A549 (cell line): ENCODE data around the gene SCARF1. TPM values are rescaled to one million over a fixed set of nuclear protein-coding genes. Genes with fewer than 3 reads are reported as not detected.

Experiments
- ATAC-seq, 2 experiments: fragments of 200-7000 bp in 1 of 2; fragments of >200 bp in 1 of 2; cut with Nextera tagmentation in 1 of 2; cut with Tn5 transposase in 1 of 2; 3 replicates each; pipeline versions ENCODE4 v1.8.0 to v1.9.1; 2018 to 2020; ENCODE audit warnings: mild to moderate bottlenecking in 1 of 2, moderate library complexity in 1 of 2
- CTCF ChIA-PET: fragments of 300-600 bp; sonication (Branson Sonifier 250); formaldehyde crosslinking; extraction: SDS; loops from one replicate; lab custom pipeline; 2021; ENCODE audit warnings: antibody characterized with exemption, inconsistent platforms; lab: Yijun Ruan, JAX
- POLR2A ChIA-PET: fragments of 350-600 bp; formaldehyde crosslinking; extraction: SDS; loops from one replicate; lab custom pipeline; 2021; ENCODE audit warnings: antibody characterized with exemption, inconsistent platforms; lab: Yijun Ruan, JAX
- DNase-seq, 2 experiments: peaks; one replicate each; pipeline versions ENCODE4 v3.0.0 to v3.0.0-alpha.2; 2011 to 2016; ENCODE audit warnings: low read depth in 1 of 2, low spot score in 1 of 2
- FAIRE-seq: peaks from 2 replicates; lab custom pipeline; 2011; peaks lifted over from hg19 to GRCh38; lab: Jason Lieb, UNC
- H3K27ac ChIP-seq, 2 experiments: fragments of >200 bp; sonication (Bioruptor Twin); formaldehyde crosslinking; 3 replicates each; pipeline ENCODE4 v1.5.1; 2016 to 2017
- H3K4me1 ChIP-seq: fragments of >200 bp; sonication (Bioruptor Twin); formaldehyde crosslinking; 3 replicates; pipeline ENCODE4 v1.6.1; 2016
- H3K4me2 ChIP-seq: fragments of >200 bp; sonication (Bioruptor Twin); formaldehyde crosslinking; 3 replicates; pipeline ENCODE4 v1.6.1; 2016
- H3K4me3 ChIP-seq: fragments of >200 bp; sonication (Bioruptor Twin); formaldehyde crosslinking; 3 replicates; pipeline ENCODE4 v1.5.1; 2016
- H3K9me3 ChIP-seq: fragments of >200 bp; sonication (Bioruptor Twin); formaldehyde crosslinking; 3 replicates; pipeline ENCODE4 v1.6.1; 2016
- BHLHE40 ChIP-seq: IDR thresholded peaks from 2 replicates; pipeline ENCODE4 v1.6.1; 2012; ENCODE audit warnings: low read depth, low read length, inconsistent platforms
- CEBPB ChIP-seq, 2 experiments: fragments of >200 bp in 1 of 2; sonication (Bioruptor Twin) in 1 of 2; formaldehyde crosslinking in 1 of 2; IDR thresholded peaks; 2 replicates each; pipeline ENCODE4 v1.6.1; 2012 to 2016
- CHD2 ChIP-seq: fragments of 150-350 bp; IDR thresholded peaks from 2 replicates; pipeline ENCODE4 v1.6.1; 2014; ENCODE audit warnings: low read length; ENCODE audit not compliant: partially characterized antibody
- CHD4 ChIP-seq: fragments of 200-600 bp; sonication (generic); IDR thresholded peaks from 2 replicates; pipeline ENCODE4 v1.6.1; 2016; ENCODE audit warnings: antibody characterized with exemption, mild to moderate bottlenecking, borderline replicate concordance
- EHF ChIP-seq: fragments of 250-450 bp; sonication (Bioruptor Pico); IDR thresholded peaks from 2 replicates; pipeline ENCODE4 v1.5.0; 2020; ENCODE audit warnings: mild to moderate bottlenecking
- EP300 ChIP-seq, 2 experiments: fragments of >200 bp; sonication (Bioruptor Twin); formaldehyde crosslinking; IDR thresholded peaks; 2 replicates in 1 of 2; 3 replicates in 1 of 2; pipeline ENCODE4 v1.6.1; 2016 to 2017
- FOSB ChIP-seq: fragments of 250-450 bp; sonication (Bioruptor Pico); IDR thresholded peaks from 2 replicates; pipeline ENCODE4 v1.5.0; 2020; ENCODE audit warnings: mild to moderate bottlenecking, moderate library complexity
- GATA3 ChIP-seq: IDR thresholded peaks from 2 replicates; pipeline ENCODE4 v1.6.1; 2012; ENCODE audit warnings: borderline replicate concordance
- HEYL ChIP-seq: fragments of 250-450 bp; sonication (Bioruptor Pico); IDR thresholded peaks from 2 replicates; pipeline ENCODE4 v1.8.0; 2021; ENCODE audit warnings: mild to moderate bottlenecking, moderate library complexity
- JUNB ChIP-seq: fragments of >200 bp; sonication (Bioruptor Twin); formaldehyde crosslinking; IDR thresholded peaks from 2 replicates; pipeline ENCODE4 v1.6.1; 2016
- KDM1A ChIP-seq: fragments of 200-600 bp; sonication (generic); IDR thresholded peaks from 2 replicates; pipeline ENCODE4 v1.6.1; 2016; ENCODE audit warnings: low read depth, mild to moderate bottlenecking
- MAFK ChIP-seq: fragments of 450-650 bp; IDR thresholded peaks from 2 replicates; pipeline ENCODE4 v1.6.1; 2014; ENCODE audit not compliant: partially characterized antibody
- MYC ChIP-seq: IDR thresholded peaks from 2 replicates; pipeline ENCODE4 v1.6.1; 2012; ENCODE audit warnings: mild to moderate bottlenecking, inconsistent platforms, low read length, improper control_type of control experiment, borderline replicate concordance
- NFE2L2 ChIP-seq: fragments of 150-350 bp; conservative IDR thresholded peaks from 2 replicates; pipeline ENCODE4 v1.6.1; 2014; ENCODE audit warnings: low read length
- NPAS2 ChIP-seq: fragments of 250-450 bp; sonication (Bioruptor Pico); IDR thresholded peaks from 2 replicates; pipeline ENCODE4 v1.8.0; 2022; ENCODE audit warnings: mild to moderate bottlenecking, moderate library complexity, borderline replicate concordance
- PHF8 ChIP-seq: fragments of 200-600 bp; sonication (generic); IDR thresholded peaks from 2 replicates; pipeline ENCODE4 v1.6.1; 2016; ENCODE audit warnings: low read depth, mild to moderate bottlenecking, antibody characterized with exemption, moderate library complexity, borderline replicate concordance
- POLR2AphosphoS2 ChIP-seq: conservative IDR thresholded peaks from 2 replicates; pipeline ENCODE4 v1.6.1; 2012; ENCODE audit warnings: low read length, improper control_type of control experiment, inconsistent platforms
- RAD21 ChIP-seq, 2 experiments: fragments of >200 bp in 1 of 2; sonication (Bioruptor Twin) in 1 of 2; formaldehyde crosslinking in 1 of 2; IDR thresholded peaks in 1 of 2; conservative IDR thresholded peaks in 1 of 2; 2 replicates in 1 of 2; 3 replicates in 1 of 2; pipeline ENCODE4 v1.6.1; 2012 to 2018; ENCODE audit warnings: inconsistent platforms in 1 of 2
- RARB ChIP-seq: fragments of 250-450 bp; sonication (Bioruptor Pico); IDR thresholded peaks from 2 replicates; pipeline ENCODE4 v1.8.0; 2021; ENCODE audit warnings: mild to moderate bottlenecking, moderate library complexity
- RCOR1 ChIP-seq: fragments of 150-350 bp; IDR thresholded peaks from 2 replicates; pipeline ENCODE4 v1.6.1; 2014; ENCODE audit warnings: antibody characterized with exemption, low read length, low read depth
- RNF2 ChIP-seq: fragments of 200-600 bp; sonication (generic); IDR thresholded peaks from 2 replicates; pipeline ENCODE4 v1.6.1; 2016; ENCODE audit warnings: low read depth, mild to moderate bottlenecking, antibody characterized with exemption, moderate library complexity, borderline replicate concordance
- SMC3 ChIP-seq: fragments of >200 bp; sonication (Bioruptor Twin); formaldehyde crosslinking; IDR thresholded peaks from 3 replicates; pipeline ENCODE4 v1.6.1; 2018; ENCODE audit warnings: inconsistent platforms
- SREBF2 ChIP-seq: fragments of 450-650 bp; IDR thresholded peaks from 2 replicates; pipeline ENCODE4 v1.6.1; 2014; ENCODE audit warnings: mild to moderate bottlenecking, moderate library complexity
- TFCP2L1 ChIP-seq: fragments of 250-450 bp; sonication (Bioruptor Pico); IDR thresholded peaks from 2 replicates; pipeline ENCODE4 v1.5.0; 2021; ENCODE audit warnings: mild to moderate bottlenecking
- ZC3H11A ChIP-seq: fragments of 450-650 bp; IDR thresholded peaks from 2 replicates; pipeline ENCODE4 v1.6.1; 2014; ENCODE audit warnings: antibody characterized with exemption, mild to moderate bottlenecking
- ZFP36 ChIP-seq: fragments of 450-650 bp; IDR thresholded peaks from 2 replicates; pipeline ENCODE4 v1.6.1; 2014; ENCODE audit warnings: borderline replicate concordance; ENCODE audit not compliant: partially characterized antibody
- ZSCAN20 ChIP-seq: fragments of 250-450 bp; sonication (Bioruptor Pico); IDR thresholded peaks from 2 replicates; pipeline ENCODE4 v1.8.0; 2022; ENCODE audit warnings: mild to moderate bottlenecking, moderate library complexity
- WGBS: methylation state at CpG from one replicate; pipeline ENCODE4 v1.1.6; 2017; ENCODE audit errors: missing lambda C conversion rate; 5-methylcytosine and 5-hydroxymethylcytosine counted together
- polyA plus RNA-seq, 4 experiments: library from polyadenylated mRNA; depleted of rRNA in 3 of 4; stranded (reverse); fragments of >200 nt; fragmentation: RNase III in 1 of 4; extraction: RNeasy Plus Mini Kit Qiagen cat#74134 plus additional on column Dnase treatment in 1 of 4; gene quantifications; 2 replicates in 3 of 4; 3 replicates in 1 of 4; pipeline ENCODE4 v1.2.3, GENCODE V29; 2011 to 2017
- TF ChIP-seq, protein P1 (sequence below): fragments of 250-450 bp; sonication (Bioruptor Pico); IDR thresholded peaks from 2 replicates; pipeline ENCODE4 v1.5.0; 2021; ENCODE audit warnings: mild to moderate bottlenecking, moderate library complexity, borderline replicate concordance
- TF ChIP-seq, protein P2 (sequence below): fragments of >200 bp; sonication (Bioruptor Twin); formaldehyde crosslinking; IDR thresholded peaks from 3 replicates; pipeline ENCODE4 v1.6.1; 2016
- TF ChIP-seq, protein P3 (sequence below): fragments of >200 bp; sonication (Bioruptor Twin); formaldehyde crosslinking; IDR thresholded peaks from 3 replicates; pipeline ENCODE4 v1.5.1; 2016

SCARF1 gene
- polyA plus RNA-seq, 2 of the 4 experiments (the other 2 are of a cell fraction): 0.09 to 0.30 TPM

DNA sequence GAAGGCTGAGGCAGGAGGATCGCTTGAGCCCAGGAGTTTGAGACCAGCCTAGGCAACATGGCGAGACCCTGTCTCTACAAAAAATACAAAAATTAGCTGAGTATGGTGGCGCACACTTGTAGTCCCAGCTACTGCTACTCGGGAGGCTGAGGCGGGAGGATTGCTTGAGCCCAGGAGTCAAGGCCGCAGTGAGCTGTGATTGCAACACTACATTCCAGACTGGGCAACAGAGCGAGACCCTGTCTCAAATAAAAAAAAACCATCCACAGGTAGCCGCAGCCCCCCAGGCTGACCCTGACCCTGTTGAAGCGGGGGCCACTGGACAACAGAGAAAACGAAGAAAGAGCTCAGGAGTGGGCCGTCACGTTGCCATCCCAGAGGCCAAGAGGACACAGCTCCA, 20.9 kb downstream of the SCARF1 start:
- TF ChIP-seq ZFP36 (no peak), NPAS2 (CRISPR knock-in tag) (no peak), KDM1A (no peak), SREBF2 (no peak), BHLHE40 (no peak), EHF (CRISPR knock-in tag) (no peak), CHD2 (no peak), TFCP2L1 (CRISPR knock-in tag) (no peak), EP300 (IDR thresholded peaks at IDR 0.05) (no peak), CEBPB (IDR thresholded peaks at IDR 0.05) (no peak), ZC3H11A (no peak), NFE2L2 (no peak), RCOR1 (no peak), HEYL (no peak), CHD4 (no peak)
- TF ChIP-seq, all 56 proteins: peak for 0
- no peaks in the 10 kb centered on the region for H3K9me3 ChIP-seq
- no peaks in the 10 kb centered on the region for H3K4me1 ChIP-seq
- no peak overlapping the region for H3K4me3 ChIP-seq
- ATAC-seq (no peak), FAIRE-seq (no peak), DNase-seq (no peak)
- POLR2A ChIA-PET: no interaction called here
- no peak overlapping the region for H3K27ac ChIP-seq
- no peak overlapping the region for H3K4me2 ChIP-seq
- CTCF ChIA-PET: interaction anchor here (0.6 to 18.3 kb wide), 9 partner anchors 6 to 365 kb away, joined by 3 to 263 read pairs (median 3); partner anchors contain the start of gene RILP
- WGBS: 84% methylated on average over 12 of the region's 12 CpGs

DNA sequence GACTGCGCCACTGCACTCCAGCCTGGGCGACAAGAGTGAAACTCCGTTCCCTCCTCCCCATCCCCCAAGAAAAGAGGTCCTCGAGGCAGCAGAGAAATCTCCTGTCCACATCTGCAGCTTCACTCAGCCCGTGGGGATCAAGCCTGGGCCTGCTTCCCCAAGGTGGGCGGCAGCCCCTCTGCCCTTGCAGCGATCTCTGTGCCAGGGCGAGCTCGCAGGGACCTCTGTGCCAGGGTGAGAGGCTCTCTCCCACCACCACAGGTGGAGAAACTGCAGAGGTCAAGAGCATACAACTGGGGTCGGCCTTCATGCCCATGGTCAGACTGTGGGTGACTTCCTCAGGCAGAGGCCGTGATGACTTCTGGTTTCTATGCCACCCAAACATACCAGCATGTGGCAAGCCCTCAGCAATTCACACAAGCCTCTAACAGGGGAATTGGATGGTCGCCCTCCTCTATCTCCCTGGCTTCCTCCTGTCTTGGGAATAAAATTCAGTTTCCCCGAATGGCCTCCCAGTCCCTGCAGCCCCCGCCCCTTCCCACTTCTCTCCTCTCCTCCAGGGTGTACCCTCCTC, 22.4 kb downstream of the SCARF1 start:
- peaks cover 4% of the 10 kb centered on the region for H3K4me1 ChIP-seq
- no peak for DNase-seq
- no peaks in the 10 kb centered on the region for H3K9me3 ChIP-seq
- ChIA-PET CTCF (interaction anchor here (1.1 to 18.3 kb wide), 4 partner anchors 6 to 62 kb away, joined by 3 to 263 read pairs (median 62); partner anchors contain the start of gene SLC43A2), POLR2A (no interaction called here)
- TF ChIP-seq, protein P1, sequence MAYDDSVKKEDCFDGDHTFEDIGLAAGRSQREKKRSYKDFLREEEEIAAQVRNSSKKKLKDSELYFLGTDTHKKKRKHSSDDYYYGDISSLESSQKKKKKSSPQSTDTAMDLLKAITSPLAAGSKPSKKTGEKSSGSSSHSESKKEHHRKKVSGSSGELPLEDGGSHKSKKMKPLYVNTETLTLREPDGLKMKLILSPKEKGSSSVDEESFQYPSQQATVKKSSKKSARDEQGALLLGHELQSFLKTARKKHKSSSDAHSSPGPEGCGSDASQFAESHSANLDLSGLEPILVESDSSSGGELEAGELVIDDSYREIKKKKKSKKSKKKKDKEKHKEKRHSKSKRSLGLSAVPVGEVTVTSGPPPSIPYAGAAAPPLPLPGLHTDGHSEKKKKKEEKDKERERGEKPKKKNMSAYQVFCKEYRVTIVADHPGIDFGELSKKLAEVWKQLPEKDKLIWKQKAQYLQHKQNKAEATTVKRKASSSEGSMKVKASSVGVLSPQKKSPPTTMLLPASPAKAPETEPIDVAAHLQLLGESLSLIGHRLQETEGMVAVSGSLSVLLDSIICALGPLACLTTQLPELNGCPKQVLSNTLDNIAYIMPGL (CRISPR knock-in tag): no peak
- TF ChIP-seq GATA3 (no peak), EP300 (IDR thresholded peaks at IDR 0.05) (no peak), RNF2 (no peak), POLR2AphosphoS2 (no peak), JUNB (no peak), PHF8 (no peak), SMC3 (no peak), SREBF2 (no peak), HEYL (no peak), RAD21 (conservative IDR thresholded peaks at IDR 0.05 in 1 of 2, IDR thresholded peaks at IDR 0.05 in 1 of 2) (no peak), ZSCAN20 (CRISPR knock-in tag) (no peak), RARB (no peak), MYC (no peak), EHF (CRISPR knock-in tag) (no peak), FOSB (no peak), MAFK (no peak)
- TF ChIP-seq, protein P2, sequence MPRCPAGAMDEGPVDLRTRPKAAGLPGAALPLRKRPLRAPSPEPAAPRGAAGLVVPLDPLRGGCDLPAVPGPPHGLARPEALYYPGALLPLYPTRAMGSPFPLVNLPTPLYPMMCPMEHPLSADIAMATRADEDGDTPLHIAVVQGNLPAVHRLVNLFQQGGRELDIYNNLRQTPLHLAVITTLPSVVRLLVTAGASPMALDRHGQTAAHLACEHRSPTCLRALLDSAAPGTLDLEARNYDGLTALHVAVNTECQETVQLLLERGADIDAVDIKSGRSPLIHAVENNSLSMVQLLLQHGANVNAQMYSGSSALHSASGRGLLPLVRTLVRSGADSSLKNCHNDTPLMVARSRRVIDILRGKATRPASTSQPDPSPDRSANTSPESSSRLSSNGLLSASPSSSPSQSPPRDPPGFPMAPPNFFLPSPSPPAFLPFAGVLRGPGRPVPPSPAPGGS: no peak
- TF ChIP-seq, protein P3, sequence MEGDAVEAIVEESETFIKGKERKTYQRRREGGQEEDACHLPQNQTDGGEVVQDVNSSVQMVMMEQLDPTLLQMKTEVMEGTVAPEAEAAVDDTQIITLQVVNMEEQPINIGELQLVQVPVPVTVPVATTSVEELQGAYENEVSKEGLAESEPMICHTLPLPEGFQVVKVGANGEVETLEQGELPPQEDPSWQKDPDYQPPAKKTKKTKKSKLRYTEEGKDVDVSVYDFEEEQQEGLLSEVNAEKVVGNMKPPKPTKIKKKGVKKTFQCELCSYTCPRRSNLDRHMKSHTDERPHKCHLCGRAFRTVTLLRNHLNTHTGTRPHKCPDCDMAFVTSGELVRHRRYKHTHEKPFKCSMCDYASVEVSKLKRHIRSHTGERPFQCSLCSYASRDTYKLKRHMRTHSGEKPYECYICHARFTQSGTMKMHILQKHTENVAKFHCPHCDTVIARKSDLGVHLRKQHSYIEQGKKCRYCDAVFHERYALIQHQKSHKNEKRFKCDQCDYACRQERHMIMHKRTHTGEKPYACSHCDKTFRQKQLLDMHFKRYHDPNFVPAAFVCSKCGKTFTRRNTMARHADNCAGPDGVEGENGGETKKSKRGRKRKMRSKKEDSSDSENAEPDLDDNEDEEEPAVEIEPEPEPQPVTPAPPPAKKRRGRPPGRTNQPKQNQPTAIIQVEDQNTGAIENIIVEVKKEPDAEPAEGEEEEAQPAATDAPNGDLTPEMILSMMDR: no peak
- FAIRE-seq: no peak
- H3K4me3 ChIP-seq: no peak overlapping the region
- H3K4me2 ChIP-seq: no peak overlapping the region
- ATAC-seq: no peak
- H3K27ac ChIP-seq: no peak overlapping the region
- 85% methylated on average over 14 of the region's 14 CpGs for WGBS
